PC-3 (cell line): ENCODE data around the gene ASB14. TPM values are rescaled to one million over a fixed set of nuclear protein-coding genes. Genes with fewer than 3 reads are reported as not detected.
A peak's percentile ranks its signal among the peaks of the same experiment; 100 is the strongest.
"Not testable (repeated sequence)": the region's sequence is repeated elsewhere in the genome, so short reads cannot be mapped to it uniquely, and the experiment has no call there.

Experiments used
- ATAC-seq: fragments of 200-7000 bp; cut with Tn5 transposase; 2 replicates; pipeline ENCODE4 v1.9.1; 2020; ENCODE audit warnings: mild to moderate bottlenecking, moderate library complexity
- BruUV-seq: library from RNA; stranded (reverse); fragments of 400-500 nt; replicated peaks from 2 replicates; lab custom pipeline; 2021; lab: Mats Ljungman, UMichigan
- CTCF ChIA-PET: fragments of 300-600 bp; sonication (Branson Sonifier 250); formaldehyde crosslinking; loops from one replicate; lab custom pipeline; 2022; ENCODE audit warnings: antibody characterized with exemption; lab: Charles Lee
- POLR2A ChIA-PET: fragments of 300-600 bp; sonication (Branson Sonifier 250); formaldehyde crosslinking; loops from one replicate; lab custom pipeline; 2022; ENCODE audit warnings: antibody characterized with exemption; ENCODE audit not compliant: unreplicated experiment; lab: Charles Lee
- DNase-seq: peaks from one replicate; pipeline ENCODE4 v3.0.0-alpha.2; 2015
- H2AFZ ChIP-seq: fragments of 300-600 bp; sonication (generic); 2 replicates; pipeline ENCODE4 v1.6.0; 2016; ENCODE audit warnings: antibody characterized with exemption, low read length
- H3F3A ChIP-seq: fragments of 300-600 bp; sonication (generic); one replicate; pipeline ENCODE4 v1.6.0; 2017; ENCODE audit warnings: antibody characterized with exemption, low read length, control low read depth, mild to moderate bottlenecking; ENCODE audit not compliant: unreplicated experiment
- H3K27ac ChIP-seq: fragments of 300-600 bp; sonication (generic); 2 replicates; pipeline ENCODE4 v1.5.1; 2016; ENCODE audit warnings: mild to moderate bottlenecking, low read length
- H3K27me3 ChIP-seq: fragments of 300-600 bp; sonication (generic); 2 replicates; pipeline ENCODE4 v1.6.1; 2016; ENCODE audit warnings: low read length, mixed read lengths
- H3K36me3 ChIP-seq: fragments of 300-600 bp; sonication (generic); 2 replicates; pipeline ENCODE4 v1.6.1; 2016; ENCODE audit warnings: low read depth, mixed run types, low read length, mixed read lengths
- H3K4me1 ChIP-seq: fragments of 300-600 bp; sonication (generic); 2 replicates; pipeline ENCODE4 v1.5.1; 2016; ENCODE audit warnings: low read length; ENCODE audit not compliant: insufficient read depth
- H3K4me2 ChIP-seq: fragments of 300-600 bp; sonication (generic); 2 replicates; pipeline ENCODE4 v1.6.0; 2016; ENCODE audit warnings: low read length
- H3K4me3 ChIP-seq: fragments of 300-600 bp; sonication (generic); 2 replicates; pipeline ENCODE4 v1.5.1; 2016; ENCODE audit warnings: mild to moderate bottlenecking, low read length, mixed read lengths
- H3K79me2 ChIP-seq: fragments of 300-600 bp; sonication (generic); 2 replicates; pipeline ENCODE4 v1.6.1; 2017; ENCODE audit warnings: low read length, mixed read lengths
- H3K9ac ChIP-seq: fragments of 300-600 bp; sonication (generic); 2 replicates; pipeline ENCODE4 v1.6.0; 2016; ENCODE audit warnings: mild to moderate bottlenecking, low read length
- H3K9me2 ChIP-seq: fragments of 300-600 bp; sonication (generic); replicated peaks from 2 replicates; pipeline ENCODE4 v1.6.1; 2016; ENCODE audit warnings: mixed run types, low read length, mixed read lengths
- H3K9me3 ChIP-seq: fragments of 300-600 bp; sonication (generic); 2 replicates; pipeline ENCODE4 v1.6.1; 2016; ENCODE audit warnings: low read length, mixed read lengths
- H4K20me1 ChIP-seq: fragments of 300-600 bp; sonication (generic); 2 replicates; pipeline ENCODE4 v1.6.1; 2016; ENCODE audit warnings: low read length, mixed read lengths
- CTCF ChIP-seq: fragments of 300-600 bp; sonication (generic); conservative IDR thresholded peaks from 2 replicates; pipeline ENCODE4 v1.5.1; 2017; ENCODE audit warnings: antibody characterized with exemption, low read depth, mild to moderate bottlenecking, low read length
- EZH2 ChIP-seq: fragments of 300-600 bp; sonication (generic); IDR thresholded peaks from one replicate; pipeline ENCODE4 v1.6.1; 2017; ENCODE audit warnings: antibody characterized with exemption, mild to moderate bottlenecking, low read length; ENCODE audit not compliant: unreplicated experiment
- EZH2phosphoT487 ChIP-seq: fragments of 300-600 bp; sonication (generic); IDR thresholded peaks from 2 replicates; pipeline ENCODE4 v1.6.1; 2018; ENCODE audit warnings: mild to moderate bottlenecking, antibody characterized with exemption, low read length, borderline replicate concordance
- intact Hi-C: fragments of 100-400 bp; cut with micrococcal nuclease; formaldehyde crosslinking; loops from 2 replicates; pipeline ENCODE4 v1.9.0; 2023
- total RNA-seq: library from RNA; depleted of rRNA; stranded (reverse); fragments of >200 nt; gene quantifications from 2 replicates; pipeline ENCODE4 v1.2.3, GENCODE V29; 2014

ASB14 gene
- total RNA-seq, 1 experiment from 2014 or later: not detected

GRCh38 chr3:57335283-57335938 lies 42.9 kb upstream of the ASB14 start:
- Histone ChIP-seq H2AFZ (no peak overlapping the region), H3K36me3 (no peaks in the 10 kb centered on the region), H3K4me2 (no peak overlapping the region), H3K9me3 (no peaks in the 10 kb centered on the region), H3K9ac (no peak overlapping the region), H3K27ac (no peak overlapping the region), H3K4me1 (no peaks in the 10 kb centered on the region), H3K27me3 (peaks cover 22% of the 10 kb centered on the region), H3F3A (no peaks in the 10 kb centered on the region), H3K79me2 (no peaks in the 10 kb centered on the region), H4K20me1 (no peaks in the 10 kb centered on the region), H3K4me3 (no peak overlapping the region), H3K9me2 (no peaks in the 10 kb centered on the region)
- no peak for TF ChIP-seq CTCF
- TF ChIP-seq EZH2: no peak
- TF ChIP-seq EZH2phosphoT487: no peak
- intact Hi-C loops: no loop called here
- no peak for DNase-seq
- ChIA-PET CTCF (interaction anchor here (0.6 kb wide), 1 partner anchor 32 kb away, joined by 13 read pairs; no protein-coding TSS in a partner anchor), POLR2A (interaction anchor here (0.6 kb wide), 1 partner anchor 199 kb away, joined by 4 read pairs; no protein-coding TSS in a partner anchor)
- ATAC-seq: peak; percentile 18; the same call in 1 of the 2 replicates
- BruUV-seq: no TSS peak

- H3K9me3 ChIP-seq: no peaks in the 10 kb centered on the region
- ATAC-seq (0 out of 2 replicates have a peak, but pooled peaks have one; percentile 45), DNase-seq (no peak)
- no peaks in the 10 kb centered on the region for H3K9me2 ChIP-seq
- no peak overlapping the region for H3K9ac ChIP-seq
- H3K79me2 ChIP-seq: no peaks in the 10 kb centered on the region
- no peak overlapping the region for H3K4me2 ChIP-seq
- peak; percentile 33; the same call in 1 of the 2 replicates for TF ChIP-seq CTCF
- no peak for TF ChIP-seq EZH2
- TF ChIP-seq EZH2phosphoT487: no peak
- no peak overlapping the region for H3K27ac ChIP-seq
- H3K4me3 ChIP-seq: no peak overlapping the region
- H2AFZ ChIP-seq: no peak overlapping the region
- no peaks in the 10 kb centered on the region for H4K20me1 ChIP-seq
- H3K27me3 ChIP-seq: peaks cover 14% of the 10 kb centered on the region; the same call in 1 of the 2 replicates
- CTCF ChIA-PET: no interaction called here
- BruUV-seq: no TSS peak
- H3F3A ChIP-seq: no peaks in the 10 kb centered on the region
- POLR2A ChIA-PET: interaction anchor here (0.7 kb wide), 1 partner anchor 60 kb away, joined by 14 read pairs; no protein-coding TSS in a partner anchor
- no peaks in the 10 kb centered on the region for H3K4me1 ChIP-seq
- intact Hi-C loops: no loop called here
- no peaks in the 10 kb centered on the region for H3K36me3 ChIP-seq
Measured at GRCh38 chr3:57331078-57331610, 38.7 kb upstream of the ASB14 start.

- H3K4me1 ChIP-seq, H4K20me1 ChIP-seq, ATAC-seq, H3K9ac ChIP-seq, H3K27me3 ChIP-seq, intact Hi-C loops, H3K4me3 ChIP-seq, H3K79me2 ChIP-seq, CTCF ChIA-PET, H3F3A ChIP-seq, H3K27ac ChIP-seq, H3K9me3 ChIP-seq, H3K4me2 ChIP-seq, H2AFZ ChIP-seq, BruUV-seq, DNase-seq, POLR2A ChIA-PET, H3K36me3 ChIP-seq, H3K9me2 ChIP-seq: not testable (repeated sequence)
Measured at GRCh38 chr3:57326498-57326897, 34.0 kb upstream of the ASB14 start.
